HEK293 (cell line): ENCODE results near the gene SREBF1.

ENCODE experiments used
- CTCF ChIP-seq: fragments of 450-650 bp; formaldehyde crosslinking; IDR thresholded peaks from 2 replicates; pipeline ENCODE4 v1.5.1; 2016; ENCODE audit warnings: missing biosample characterization, missing genetic modification characterization
- KLF1 ChIP-seq: fragments of 450-650 bp; formaldehyde crosslinking; IDR thresholded peaks from 2 replicates; pipeline ENCODE4 v1.5.1; 2016; ENCODE audit warnings: missing biosample characterization, missing genetic modification characterization
- KLF8 ChIP-seq: fragments of 450-650 bp; formaldehyde crosslinking; IDR thresholded peaks from 2 replicates; pipeline ENCODE4 v1.5.1; 2016; ENCODE audit warnings: missing biosample characterization, missing genetic modification characterization
- OVOL3 ChIP-seq: fragments of 450-650 bp; formaldehyde crosslinking; IDR thresholded peaks from 2 replicates; pipeline ENCODE4 v1.5.1; 2016; ENCODE audit warnings: missing biosample characterization, missing genetic modification characterization
- PATZ1 ChIP-seq: fragments of 450-650 bp; formaldehyde crosslinking; IDR thresholded peaks from 2 replicates; pipeline ENCODE4 v1.5.1; 2016; ENCODE audit warnings: missing biosample characterization, missing genetic modification characterization
- RBAK ChIP-seq: fragments of 450-650 bp; formaldehyde crosslinking; IDR thresholded peaks from 2 replicates; pipeline ENCODE4 v1.5.1; 2016; ENCODE audit warnings: missing biosample characterization, missing genetic modification characterization
- SETDB1 ChIP-seq: IDR thresholded peaks from one replicate; pipeline ENCODE4 v1.6.1; 2017; ENCODE audit warnings: mild to moderate bottlenecking, low read length, moderate library complexity, mixed read lengths; ENCODE audit not compliant: insufficient read length
- SP2 ChIP-seq: fragments of 450-650 bp; formaldehyde crosslinking; IDR thresholded peaks from 2 replicates; pipeline ENCODE4 v1.5.1; 2016; ENCODE audit warnings: missing biosample characterization, missing genetic modification characterization
- TSHZ1 ChIP-seq: fragments of 450-650 bp; formaldehyde crosslinking; IDR thresholded peaks from 2 replicates; pipeline ENCODE4 v1.5.1; 2016; ENCODE audit warnings: missing biosample characterization, missing genetic modification characterization, borderline replicate concordance
- ZBTB17 ChIP-seq: fragments of 450-650 bp; formaldehyde crosslinking; IDR thresholded peaks from 2 replicates; pipeline ENCODE4 v1.5.1; 2016; ENCODE audit warnings: missing biosample characterization, missing genetic modification characterization
- ZNF184 ChIP-seq: fragments of 450-650 bp; IDR thresholded peaks from 2 replicates; pipeline ENCODE4 v1.5.1; 2018; ENCODE audit warnings: missing biosample characterization, mild to moderate bottlenecking, missing genetic modification characterization
- ZNF248 ChIP-seq: fragments of 450-650 bp; formaldehyde crosslinking; IDR thresholded peaks from 2 replicates; pipeline ENCODE4 v1.5.1; 2017; ENCODE audit warnings: missing biosample characterization, missing genetic modification characterization
- ZNF341 ChIP-seq: fragments of 450-650 bp; formaldehyde crosslinking; IDR thresholded peaks from 2 replicates; pipeline ENCODE4; 2016; ENCODE audit warnings: low read depth, missing biosample characterization, missing genetic modification characterization
- ZNF391 ChIP-seq: fragments of 450-650 bp; formaldehyde crosslinking; IDR thresholded peaks from 2 replicates; pipeline ENCODE4 v1.5.1; 2016; ENCODE audit warnings: low read depth, missing biosample characterization, missing genetic modification characterization, borderline replicate concordance
- ZNF404 ChIP-seq: fragments of 450-650 bp; formaldehyde crosslinking; IDR thresholded peaks from 2 replicates; pipeline ENCODE4 v1.5.1; 2017; ENCODE audit warnings: missing biosample characterization, missing genetic modification characterization
- ZNF558 ChIP-seq: fragments of 450-650 bp; formaldehyde crosslinking; IDR thresholded peaks from 2 replicates; pipeline ENCODE4 v1.5.1; 2016; ENCODE audit warnings: missing biosample characterization, missing genetic modification characterization
- ZNF654 ChIP-seq: fragments of 450-650 bp; formaldehyde crosslinking; IDR thresholded peaks from 2 replicates; pipeline ENCODE4 v1.5.1; 2016; ENCODE audit warnings: low read depth, missing biosample characterization, missing genetic modification characterization
- ZNF701 ChIP-seq: fragments of 450-650 bp; formaldehyde crosslinking; IDR thresholded peaks from 2 replicates; pipeline ENCODE4 v1.5.1; 2016; ENCODE audit warnings: missing biosample characterization, missing genetic modification characterization
- ZNF707 ChIP-seq: fragments of 450-650 bp; formaldehyde crosslinking; IDR thresholded peaks from 2 replicates; pipeline ENCODE4 v1.5.1; 2016; ENCODE audit warnings: missing biosample characterization, missing genetic modification characterization
- TF ChIP-seq, protein P1 (sequence below): fragments of 450-650 bp; formaldehyde crosslinking; IDR thresholded peaks from 2 replicates; pipeline ENCODE4 v1.5.1; 2017; ENCODE audit warnings: missing biosample characterization, missing genetic modification characterization
- TF ChIP-seq, protein P2 (sequence below): fragments of 450-650 bp; formaldehyde crosslinking; IDR thresholded peaks from 2 replicates; pipeline ENCODE4 v1.5.1; 2016; ENCODE audit warnings: missing biosample characterization, missing genetic modification characterization
- TF ChIP-seq, protein P3 (sequence below): fragments of 450-650 bp; formaldehyde crosslinking; IDR thresholded peaks from 2 replicates; pipeline ENCODE4 v1.5.1; 2017; ENCODE audit warnings: missing biosample characterization, missing genetic modification characterization
- TF ChIP-seq, protein P4 (sequence below): fragments of 450-650 bp; formaldehyde crosslinking; IDR thresholded peaks from 2 replicates; pipeline ENCODE4 v1.5.1; 2016; ENCODE audit warnings: missing biosample characterization, missing genetic modification characterization
- TF ChIP-seq, protein P5 (sequence below): fragments of 450-650 bp; formaldehyde crosslinking; IDR thresholded peaks from 2 replicates; pipeline ENCODE4 v1.5.1; 2016; ENCODE audit warnings: missing biosample characterization, missing genetic modification characterization, borderline replicate concordance

The SREBF1 gene

GRCh38 chr17:17810084-17810894 lies 26.5 kb downstream of the SREBF1 start (continued):
- TF ChIP-seq, protein P1, sequence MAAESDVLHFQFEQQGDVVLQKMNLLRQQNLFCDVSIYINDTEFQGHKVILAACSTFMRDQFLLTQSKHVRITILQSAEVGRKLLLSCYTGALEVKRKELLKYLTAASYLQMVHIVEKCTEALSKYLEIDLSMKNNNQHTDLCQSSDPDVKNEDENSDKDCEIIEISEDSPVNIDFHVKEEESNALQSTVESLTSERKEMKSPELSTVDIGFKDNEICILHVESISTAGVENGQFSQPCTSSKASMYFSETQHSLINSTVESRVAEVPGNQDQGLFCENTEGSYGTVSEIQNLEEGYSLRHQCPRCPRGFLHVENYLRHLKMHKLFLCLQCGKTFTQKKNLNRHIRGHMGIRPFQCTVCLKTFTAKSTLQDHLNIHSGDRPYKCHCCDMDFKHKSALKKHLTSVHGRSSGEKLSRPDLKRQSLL (tag by site-specific recombination), result peak; percentile 73
- TF ChIP-seq ZNF391 (tag by site-specific recombination) (no peak), TSHZ1 (no peak), ZNF654 (tag by site-specific recombination) (no peak), KLF8 (tag by site-specific recombination) (no peak; the same call in none of the 2 replicates), CTCF (no peak; the same call in 1 of the 2 replicates), OVOL3 (no peak), ZNF404 (tag by site-specific recombination) (no peak), SP2 (tag by site-specific recombination) (no peak), ZNF707 (tag by site-specific recombination) (no peak), ZNF701 (tag by site-specific recombination) (no peak), PATZ1 (tag by site-specific recombination) (peak; percentile 60), ZNF558 (no peak), KLF1 (no peak), SETDB1 (no peak), ZNF248 (tag by site-specific recombination) (no peak), ZBTB17 (tag by site-specific recombination) (peak; percentile 66), RBAK (tag by site-specific recombination) (no peak), ZNF184 (tag by site-specific recombination) (no peak), ZNF341 (tag by site-specific recombination) (no peak)
- TF ChIP-seq, protein P2, sequence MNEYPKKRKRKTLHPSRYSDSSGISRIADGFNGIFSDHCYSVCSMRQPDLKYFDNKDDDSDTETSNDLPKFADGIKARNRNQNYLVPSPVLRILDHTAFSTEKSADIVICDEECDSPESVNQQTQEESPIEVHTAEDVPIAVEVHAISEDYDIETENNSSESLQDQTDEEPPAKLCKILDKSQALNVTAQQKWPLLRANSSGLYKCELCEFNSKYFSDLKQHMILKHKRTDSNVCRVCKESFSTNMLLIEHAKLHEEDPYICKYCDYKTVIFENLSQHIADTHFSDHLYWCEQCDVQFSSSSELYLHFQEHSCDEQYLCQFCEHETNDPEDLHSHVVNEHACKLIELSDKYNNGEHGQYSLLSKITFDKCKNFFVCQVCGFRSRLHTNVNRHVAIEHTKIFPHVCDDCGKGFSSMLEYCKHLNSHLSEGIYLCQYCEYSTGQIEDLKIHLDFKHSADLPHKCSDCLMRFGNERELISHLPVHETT (tag by site-specific recombination), result 0 out of 2 replicates have a peak, but pooled peaks have one; percentile 31
- TF ChIP-seq, protein P3, sequence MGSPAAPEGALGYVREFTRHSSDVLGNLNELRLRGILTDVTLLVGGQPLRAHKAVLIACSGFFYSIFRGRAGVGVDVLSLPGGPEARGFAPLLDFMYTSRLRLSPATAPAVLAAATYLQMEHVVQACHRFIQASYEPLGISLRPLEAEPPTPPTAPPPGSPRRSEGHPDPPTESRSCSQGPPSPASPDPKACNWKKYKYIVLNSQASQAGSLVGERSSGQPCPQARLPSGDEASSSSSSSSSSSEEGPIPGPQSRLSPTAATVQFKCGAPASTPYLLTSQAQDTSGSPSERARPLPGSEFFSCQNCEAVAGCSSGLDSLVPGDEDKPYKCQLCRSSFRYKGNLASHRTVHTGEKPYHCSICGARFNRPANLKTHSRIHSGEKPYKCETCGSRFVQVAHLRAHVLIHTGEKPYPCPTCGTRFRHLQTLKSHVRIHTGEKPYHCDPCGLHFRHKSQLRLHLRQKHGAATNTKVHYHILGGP, result no peak
- TF ChIP-seq, protein P4, sequence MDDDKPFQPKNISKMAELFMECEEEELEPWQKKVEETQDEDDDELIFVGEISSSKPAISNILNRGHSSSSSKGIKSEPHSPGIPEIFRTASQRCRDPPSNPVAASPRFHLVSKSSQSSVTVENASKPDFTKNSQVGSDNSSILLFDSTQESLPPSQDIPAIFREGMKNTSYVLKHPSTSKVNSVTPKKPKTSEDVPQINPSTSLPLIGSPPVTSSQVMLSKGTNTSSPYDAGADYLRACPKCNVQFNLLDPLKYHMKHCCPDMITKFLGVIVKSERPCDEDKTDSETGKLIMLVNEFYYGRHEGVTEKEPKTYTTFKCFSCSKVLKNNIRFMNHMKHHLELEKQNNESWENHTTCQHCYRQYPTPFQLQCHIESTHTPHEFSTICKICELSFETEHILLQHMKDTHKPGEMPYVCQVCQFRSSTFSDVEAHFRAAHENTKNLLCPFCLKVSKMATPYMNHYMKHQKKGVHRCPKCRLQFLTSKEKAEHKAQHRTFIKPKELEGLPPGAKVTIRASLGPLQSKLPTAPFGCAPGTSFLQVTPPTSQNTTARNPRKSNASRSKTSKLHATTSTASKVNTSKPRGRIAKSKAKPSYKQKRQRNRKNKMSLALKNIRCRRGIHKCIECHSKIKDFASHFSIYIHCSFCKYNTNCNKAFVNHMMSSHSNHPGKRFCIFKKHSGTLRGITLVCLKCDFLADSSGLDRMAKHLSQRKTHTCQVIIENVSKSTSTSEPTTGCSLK (tag by site-specific recombination), result no peak
- TF ChIP-seq, protein P5, sequence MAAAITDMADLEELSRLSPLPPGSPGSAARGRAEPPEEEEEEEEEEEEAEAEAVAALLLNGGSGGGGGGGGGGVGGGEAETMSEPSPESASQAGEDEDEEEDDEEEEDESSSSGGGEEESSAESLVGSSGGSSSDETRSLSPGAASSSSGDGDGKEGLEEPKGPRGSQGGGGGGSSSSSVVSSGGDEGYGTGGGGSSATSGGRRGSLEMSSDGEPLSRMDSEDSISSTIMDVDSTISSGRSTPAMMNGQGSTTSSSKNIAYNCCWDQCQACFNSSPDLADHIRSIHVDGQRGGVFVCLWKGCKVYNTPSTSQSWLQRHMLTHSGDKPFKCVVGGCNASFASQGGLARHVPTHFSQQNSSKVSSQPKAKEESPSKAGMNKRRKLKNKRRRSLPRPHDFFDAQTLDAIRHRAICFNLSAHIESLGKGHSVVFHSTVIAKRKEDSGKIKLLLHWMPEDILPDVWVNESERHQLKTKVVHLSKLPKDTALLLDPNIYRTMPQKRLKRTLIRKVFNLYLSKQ (tag by site-specific recombination), result no peak
